SK-N-SH (cell line): ENCODE measurements around the gene WWP2. TPM values are rescaled to one million over a fixed set of nuclear protein-coding genes. Genes with fewer than 3 reads are reported as not detected.
"Not testable (repeated sequence)": the region's sequence is repeated elsewhere in the genome, so short reads cannot be mapped to it uniquely, and the experiment has no call there.

Source experiments
- CTCF ChIA-PET: fragments of 300-600, 350-600 bp; formaldehyde crosslinking; extraction: SDS; loops from one replicate; lab custom pipeline; 2021; lab: Yijun Ruan, JAX
- POLR2A ChIA-PET: fragments of 350-600 bp; sonication (Branson Sonifier 250); formaldehyde crosslinking; extraction: SDS; loops from one replicate; lab custom pipeline; 2020; ENCODE audit warnings: antibody characterized with exemption, inconsistent platforms; lab: Yijun Ruan, JAX
- DNase-seq: peaks from one replicate; pipeline ENCODE4 v3.0.0; 2012
- H2AFZ ChIP-seq: fragments of 200-600 bp; sonication (generic); 2 replicates; pipeline ENCODE4 v1.8.1; 2016; ENCODE audit warnings: antibody characterized with exemption, mild to moderate bottlenecking, low read depth
- H3F3A ChIP-seq: fragments of 200-600 bp; sonication (generic); replicated peaks from 2 replicates; pipeline ENCODE3; 2016; ENCODE audit warnings: antibody characterized with exemption, mild to moderate bottlenecking; ENCODE audit not compliant: insufficient read depth
- H3K27ac ChIP-seq, 2 experiments: fragments of 200-500 bp in 1 of 2; fragments of 200-600 bp in 1 of 2; sonication (Bioruptor generic) in 1 of 2; sonication (generic), shearing (Covaris generic) in 1 of 2; 2 replicates each; pipeline versions ENCODE4 v1.5.1 to v1.6.1; 2014 to 2016; ENCODE audit warnings: low read depth in 2 of 2, inconsistent platforms in 1 of 2, low read length in 1 of 2, mild to moderate bottlenecking in 1 of 2, mixed read lengths in 1 of 2
- H3K27me3 ChIP-seq: fragments of 200-600 bp; sonication (generic), shearing (Covaris generic); 2 replicates; pipeline ENCODE4 v1.6.1; 2016; ENCODE audit warnings: mixed run types; ENCODE audit not compliant: insufficient read depth
- H3K36me3 ChIP-seq, 2 experiments: fragments of 200-500 bp in 1 of 2; fragments of 200-600 bp in 1 of 2; sonication (Bioruptor generic) in 1 of 2; sonication (generic) in 1 of 2; replicated peaks in 1 of 2; 2 replicates each; pipeline versions ENCODE3 to v1.5.1; 2014 to 2016; ENCODE audit warnings: low read length in 1 of 2, mild to moderate bottlenecking in 1 of 2; ENCODE audit not compliant: insufficient read depth in 2 of 2, control insufficient read depth in 1 of 2
- H3K4me1 ChIP-seq, 2 experiments: fragments of 200-500 bp in 1 of 2; fragments of 200-600 bp in 1 of 2; sonication (Bioruptor generic) in 1 of 2; sonication (generic), shearing (Covaris generic) in 1 of 2; 2 replicates each; pipeline versions ENCODE4 v1.5.1 to v1.6.1; 2014 to 2016; ENCODE audit warnings: low read depth in 1 of 2, low read length in 1 of 2, mixed run types in 1 of 2; ENCODE audit not compliant: insufficient read depth in 2 of 2, control insufficient read depth in 1 of 2
- H3K4me2 ChIP-seq: fragments of 200-600 bp; sonication (generic), shearing (Covaris generic); 2 replicates; pipeline ENCODE4 v1.6.1; 2017; ENCODE audit warnings: mixed run types
- H3K4me3 ChIP-seq, 2 experiments: fragments of 200-500 bp in 1 of 2; fragments of 200-600 bp in 1 of 2; sonication (Bioruptor generic) in 1 of 2; sonication (generic), shearing (Covaris generic) in 1 of 2; 2 replicates each; pipeline versions ENCODE4 v1.5.1 to v1.8.1; 2014 to 2016; ENCODE audit warnings: low read depth in 2 of 2, inconsistent platforms in 1 of 2, low read length in 1 of 2, mild to moderate bottlenecking in 1 of 2, mixed read lengths in 1 of 2, moderate library complexity in 1 of 2
- H3K79me2 ChIP-seq: fragments of 200-600 bp; sonication (generic); 2 replicates; pipeline ENCODE4 v1.8.1; 2017; ENCODE audit warnings: mild to moderate bottlenecking; ENCODE audit not compliant: insufficient read depth
- H3K9ac ChIP-seq: fragments of 200-600 bp; sonication (generic); 2 replicates; pipeline ENCODE4 v1.6.1; 2017; ENCODE audit warnings: mixed run types
- H3K9me2 ChIP-seq: fragments of 200-600 bp; sonication (generic); 2 replicates; pipeline ENCODE4 v1.6.1; 2017; ENCODE audit warnings: mixed run types
- H3K9me3 ChIP-seq: fragments of 200-600 bp; sonication (generic); 2 replicates; pipeline ENCODE4 v1.6.1; 2017; ENCODE audit warnings: mixed run types, mild to moderate bottlenecking, moderate library complexity
- H4K20me1 ChIP-seq: fragments of 200-600 bp; sonication (generic); 2 replicates; pipeline ENCODE4 v1.6.1; 2017; ENCODE audit warnings: mild to moderate bottlenecking, mixed run types; ENCODE audit not compliant: insufficient read depth
- CHD2 ChIP-seq: fragments of 150-350 bp; IDR thresholded peaks from 2 replicates; pipeline ENCODE4 v1.6.1; 2018; ENCODE audit warnings: low read length; ENCODE audit not compliant: partially characterized antibody
- ELF1 ChIP-seq: IDR thresholded peaks from 2 replicates; pipeline ENCODE4 v1.4.0; 2012
- GATA2 ChIP-seq: sonication (generic); formaldehyde crosslinking; IDR thresholded peaks from 2 replicates; pipeline ENCODE4 v1.5.0; 2020; ENCODE audit warnings: mild to moderate bottlenecking, missing genetic modification reagents
- SMC3 ChIP-seq: IDR thresholded peaks from 2 replicates; pipeline ENCODE4 v1.6.1; 2012; ENCODE audit warnings: low read depth, low read length, improper control_type of control experiment
- TCF12 ChIP-seq: IDR thresholded peaks from 2 replicates; pipeline ENCODE4 v1.4.0; 2012
- WGBS: methylation state at CpG from one replicate; pipeline ENCODE4 v1.1.6; 2017; ENCODE audit warnings: low lambda C conversion rate; 5-methylcytosine and 5-hydroxymethylcytosine counted together
- polyA plus RNA-seq, 3 experiments: library from polyadenylated mRNA; depleted of rRNA; stranded (reverse); fragments of >200 nt; gene quantifications; 2 replicates each; pipeline ENCODE4 v1.2.3, GENCODE V29; 2012

The WWP2 gene
- polyA plus RNA-seq, 1 of the 3 experiments (the other 2 are of a cell fraction) = 13.3 TPM

- Histone ChIP-seq H3K9me2 (no peaks in the 10 kb centered on the region), H3K27ac (no peak overlapping the region), H3K4me1 (peaks cover 0 to 5% of the 10 kb centered on the region in 2 experiments; a peak in 1 of 4 replicates), H3K9ac (no peak overlapping the region), H3K9me3 (no peaks in the 10 kb centered on the region), H3K79me2 (no peaks in the 10 kb centered on the region), H3K4me3 (no peak overlapping the region), H3K27me3 (no peaks in the 10 kb centered on the region), H4K20me1 (no peaks in the 10 kb centered on the region), H2AFZ (no peak overlapping the region), H3F3A (no peaks in the 10 kb centered on the region), H3K36me3 (peaks cover 0 to 11% of the 10 kb centered on the region in 2 experiments), H3K4me2 (no peak overlapping the region)
- no peak for DNase-seq
- TF ChIP-seq SMC3 = no peak
- WGBS = 89% methylated on average over 4 of the region's 4 CpGs
- ChIA-PET CTCF (interaction anchor here (0.9 to 2.0 kb wide), 6 partner anchors 8 to 123 kb away, joined by 3 to 6 read pairs (median 4); no protein-coding TSS in a partner anchor), POLR2A (no interaction called here)
Measured at GRCh38 chr16:69814561-69814960, 52.4 kb downstream of the WWP2 start.

DNA sequence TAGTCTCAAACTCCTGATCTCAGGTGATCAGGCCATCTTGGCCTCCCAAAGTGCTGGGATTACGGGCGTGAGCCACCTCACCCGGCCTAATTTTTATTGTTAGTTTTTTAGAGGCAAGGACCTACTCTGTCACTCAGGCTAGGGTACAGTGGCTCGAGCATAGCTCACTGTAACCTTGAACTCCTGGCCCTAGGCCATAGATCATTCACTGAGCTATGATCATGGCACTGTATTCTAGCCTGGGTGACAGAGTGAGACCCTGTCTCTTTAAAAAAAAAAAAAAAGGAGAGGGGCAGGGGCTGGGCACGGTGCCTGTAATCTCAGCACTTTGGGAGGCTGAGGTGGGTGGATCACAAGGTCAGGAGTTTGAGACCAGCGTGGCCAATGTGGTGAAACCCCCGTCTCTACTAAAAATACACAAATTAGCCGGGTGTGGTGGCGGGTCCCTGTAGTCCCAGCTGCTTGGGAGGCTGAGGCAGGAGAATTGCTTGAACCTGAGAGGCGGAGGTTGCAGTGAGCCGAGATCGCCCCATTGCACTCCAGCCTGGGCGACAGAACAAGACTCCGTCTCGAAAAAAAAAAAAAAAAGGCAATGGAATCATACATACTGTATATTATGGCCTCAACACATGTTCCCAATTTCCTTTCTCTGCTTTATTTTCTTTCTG is 53.2 kb downstream of the WWP2 start:
- H3F3A ChIP-seq, H4K20me1 ChIP-seq, H3K4me3 ChIP-seq, H3K9ac ChIP-seq, POLR2A ChIA-PET, H3K9me2 ChIP-seq, H3K4me1 ChIP-seq, H3K9me3 ChIP-seq, H3K27ac ChIP-seq, H3K27me3 ChIP-seq, H3K79me2 ChIP-seq, DNase-seq, H2AFZ ChIP-seq, H3K4me2 ChIP-seq: not testable (repeated sequence)
- WGBS = 93% methylated on average over 15 of the region's 15 CpGs
- peaks cover 0 to 11% of the 10 kb centered on the region in 2 experiments for H3K36me3 ChIP-seq
- CTCF ChIA-PET = interaction anchor here (1.3 to 2.0 kb wide), 4 partner anchors 15 to 114 kb away, joined by 4 to 9 read pairs (median 4); no protein-coding TSS in a partner anchor

DNA sequence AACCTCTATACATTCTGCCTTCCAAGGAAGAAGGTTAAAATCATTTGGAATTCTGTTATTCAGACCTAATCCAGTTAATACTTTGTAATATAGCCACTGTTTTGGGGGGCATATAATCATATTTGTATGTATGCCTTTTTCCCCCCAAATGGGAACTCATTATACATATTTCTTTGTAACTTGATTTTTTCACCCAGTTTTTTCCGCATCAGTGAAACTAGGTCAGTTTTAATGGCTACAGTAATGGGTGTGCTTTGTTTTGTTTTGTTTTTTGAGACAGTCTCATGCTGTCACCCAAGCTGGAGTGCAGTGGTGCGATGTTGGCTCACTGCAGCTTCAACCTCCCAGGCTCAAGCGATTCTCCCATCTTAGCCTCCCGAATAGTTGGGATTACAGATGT is 54.9 kb downstream of the WWP2 start:
- DNase-seq = no peak
- peaks cover 0 to 11% of the 10 kb centered on the region in 2 experiments for H3K36me3 ChIP-seq
- ChIA-PET CTCF (interaction anchor here (1.3 to 1.8 kb wide), 3 partner anchors 18 to 21 kb away, joined by 3 to 9 read pairs (median 5); no protein-coding TSS in a partner anchor), POLR2A (no interaction called here)
- no peak overlapping the region for H3K4me2 ChIP-seq
- no peak overlapping the region for H3K27ac ChIP-seq
- H3K4me1 ChIP-seq = peaks cover 7 to 12% of the 10 kb centered on the region in 2 experiments; a peak in 3 of 4 replicates
- no peaks in the 10 kb centered on the region for H3F3A ChIP-seq
- no peak overlapping the region for H3K9ac ChIP-seq
- no peak overlapping the region for H2AFZ ChIP-seq
- WGBS = 97% methylated on average over 4 of the region's 4 CpGs
- no peaks in the 10 kb centered on the region for H4K20me1 ChIP-seq
- H3K79me2 ChIP-seq = no peaks in the 10 kb centered on the region
- H3K4me3 ChIP-seq = no peak overlapping the region
- no peaks in the 10 kb centered on the region for H3K9me3 ChIP-seq
- H3K27me3 ChIP-seq = no peaks in the 10 kb centered on the region
- H3K9me2 ChIP-seq = no peaks in the 10 kb centered on the region
- TF ChIP-seq CHD2 (no peak), GATA2 (CRISPR knock-in tag) (no peak), ELF1 (no peak), TCF12 (no peak)
